ENCODE data around the gene ZBTB12.

ZBTB12 gene

GRCh38 chr6:31946370-31946885, 44.5 kb upstream of the ZBTB12 start:
- TF ChIP-seq, protein P1, sequence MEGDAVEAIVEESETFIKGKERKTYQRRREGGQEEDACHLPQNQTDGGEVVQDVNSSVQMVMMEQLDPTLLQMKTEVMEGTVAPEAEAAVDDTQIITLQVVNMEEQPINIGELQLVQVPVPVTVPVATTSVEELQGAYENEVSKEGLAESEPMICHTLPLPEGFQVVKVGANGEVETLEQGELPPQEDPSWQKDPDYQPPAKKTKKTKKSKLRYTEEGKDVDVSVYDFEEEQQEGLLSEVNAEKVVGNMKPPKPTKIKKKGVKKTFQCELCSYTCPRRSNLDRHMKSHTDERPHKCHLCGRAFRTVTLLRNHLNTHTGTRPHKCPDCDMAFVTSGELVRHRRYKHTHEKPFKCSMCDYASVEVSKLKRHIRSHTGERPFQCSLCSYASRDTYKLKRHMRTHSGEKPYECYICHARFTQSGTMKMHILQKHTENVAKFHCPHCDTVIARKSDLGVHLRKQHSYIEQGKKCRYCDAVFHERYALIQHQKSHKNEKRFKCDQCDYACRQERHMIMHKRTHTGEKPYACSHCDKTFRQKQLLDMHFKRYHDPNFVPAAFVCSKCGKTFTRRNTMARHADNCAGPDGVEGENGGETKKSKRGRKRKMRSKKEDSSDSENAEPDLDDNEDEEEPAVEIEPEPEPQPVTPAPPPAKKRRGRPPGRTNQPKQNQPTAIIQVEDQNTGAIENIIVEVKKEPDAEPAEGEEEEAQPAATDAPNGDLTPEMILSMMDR (IDR thresholded peaks at IDR 0.05; ENCODE audit: low read depth, low read length, missing control alignments), result no peak
- DNase-seq (ENCODE audit: low read depth), result no peak
- H3K4me3 ChIP-seq (ENCODE audit: low read depth, low read length), result no peak overlapping the region

- no peak for DNase-seq (ENCODE audit: low read depth)
- H3K4me3 ChIP-seq (ENCODE audit: low read depth, low read length), result no peak within 1 kb of the TSS
- TF ChIP-seq, protein P1 (IDR thresholded peaks at IDR 0.05; ENCODE audit: low read depth, low read length, missing control alignments), result no peak
These were observed 43.9 kb upstream of the ZBTB12 start, which contains the start of gene CFB for GRCh38 chr6:31945507-31946369. CFB (plus strand) TSS chr6:31946095; CDS start chr6:31946222, 127 bp downstream.

GRCh38 chr6:31945154-31945506, 43.2 kb upstream of the ZBTB12 start:
- H3K4me3 ChIP-seq (ENCODE audit: low read depth, low read length), result no peak overlapping the region
- no peak for DNase-seq (ENCODE audit: low read depth)
- TF ChIP-seq, protein P1 (IDR thresholded peaks at IDR 0.05; ENCODE audit: low read depth, low read length, missing control alignments), result no peak

GRCh38 chr6:31943742-31944141, 41.9 kb upstream of the ZBTB12 start:
- H3K4me3 ChIP-seq (ENCODE audit: low read depth, low read length), result no peak overlapping the region
- TF ChIP-seq, protein P1 (IDR thresholded peaks at IDR 0.05; ENCODE audit: low read depth, low read length, missing control alignments), result no peak
- no peak for DNase-seq (ENCODE audit: low read depth)

GRCh38 chr6:31940256-31940664, 38.4 kb upstream of the ZBTB12 start:
- TF ChIP-seq, protein P1 (IDR thresholded peaks at IDR 0.05; ENCODE audit: low read depth, low read length, missing control alignments), result peak; percentile 3
- H3K4me3 ChIP-seq (ENCODE audit: low read depth, low read length), result no peak overlapping the region
- no peak for DNase-seq (ENCODE audit: low read depth)

DNA sequence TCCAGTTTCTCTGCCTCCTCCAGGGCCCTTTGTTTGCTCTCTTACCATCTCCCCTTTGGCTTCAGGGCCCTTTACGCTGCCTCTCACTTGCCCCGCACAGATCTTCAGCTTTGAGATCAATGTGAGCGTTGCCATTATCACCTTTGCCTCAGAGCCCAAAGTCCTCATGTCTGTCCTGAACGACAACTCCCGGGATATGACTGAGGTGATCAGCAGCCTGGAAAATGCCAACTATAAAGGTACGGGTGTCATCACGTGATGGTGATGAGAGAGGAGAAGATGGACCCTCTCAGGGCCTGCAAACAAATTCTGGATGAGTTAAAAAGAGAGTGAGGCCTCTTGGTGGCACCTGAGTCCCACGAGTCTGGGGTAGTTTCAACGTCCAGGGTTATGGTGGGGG, 33.9 kb upstream of the ZBTB12 start:
- no peak overlapping the region for H3K4me3 ChIP-seq (ENCODE audit: low read depth, low read length)
- DNase-seq (ENCODE audit: low read depth), result no peak
- TF ChIP-seq, protein P1 (IDR thresholded peaks at IDR 0.05; ENCODE audit: low read depth, low read length, missing control alignments), result no peak
